ENCODE measurements around the gene KIF26A. TPM values are rescaled to one million over a fixed set of nuclear protein-coding genes. Genes with fewer than 3 reads are reported as not detected.
"Not testable (repeated sequence)": the region's sequence is repeated elsewhere in the genome, so short reads cannot be mapped to it uniquely, and the experiment has no call there.

The KIF26A gene
- total and polyA plus RNA-seq, 2 donors (not counting 1 experiment from before 2014, with no cell fraction given): 0.15 TPM; not detected in 1

- H3K4me2 ChIP-seq (replicated peaks; ENCODE audit: low read depth, low read length, poor library complexity, severe bottlenecking); H3K4me3 ChIP-seq (ENCODE audit: control extremely low read depth in 1 of 5, extremely low read depth in 1 of 5, insufficient read depth in 1 of 5, low read depth in 2 of 5, low read length in 4 of 5); POLR2A ChIA-PET; H3K27me3 ChIP-seq (replicated peaks in 1 of 4; ENCODE audit: control extremely low read depth in 1 of 4, control insufficient read depth in 3 of 4, insufficient read depth in 4 of 4, low read length in 3 of 4); H3K79me2 ChIP-seq (ENCODE audit: control insufficient read depth, insufficient read depth, low read length); H3K27ac Mint-ChIP-seq; H3K4me1 Mint-ChIP-seq; CTCF ChIA-PET; ATAC-seq (ENCODE audit: low read depth); H3K4me1 ChIP-seq (ENCODE audit: control insufficient read depth in 2 of 2, insufficient read depth in 2 of 2, low read length in 2 of 2); H3K27ac ChIP-seq (ENCODE audit: low read length in 2 of 2); intact Hi-C loops (cut with micrococcal nuclease); H2AFZ ChIP-seq (ENCODE audit: insufficient read depth, low read depth, low read length, poor library complexity, severe bottlenecking); H3K9me3 Mint-ChIP-seq (ENCODE audit: insufficient read depth); H3K27me3 Mint-ChIP-seq; H3K9ac ChIP-seq (ENCODE audit: low read length); H3K4me3 Mint-ChIP-seq; H3K9me3 ChIP-seq (ENCODE audit: control extremely low read depth in 1 of 3, control insufficient read depth in 2 of 3, insufficient read depth in 1 of 3, low read length in 2 of 3); H4K20me1 ChIP-seq (ENCODE audit: control insufficient read depth, insufficient read depth, low read length, poor library complexity, severe bottlenecking); DNase-seq; H3K36me3 ChIP-seq (replicated peaks in 1 of 2; ENCODE audit: control extremely low read depth in 1 of 2, control insufficient read depth in 1 of 2, extremely low read depth in 1 of 2, insufficient read depth in 2 of 2, low read length in 1 of 2): not testable (repeated sequence)
- WGBS (ENCODE audit: insufficient coverage): 82% methylated on average over 13 of the region's 15 CpGs
Measured at GRCh38 chr14:104209071-104209470, 70.7 kb downstream of the KIF26A start.

- Mint-ChIP-seq H3K27ac (no peak overlapping the region), H3K4me3 (no peak overlapping the region), H3K4me1 (no peaks in the 10 kb centered on the region), H3K27me3 (peaks cover 10% of the 10 kb centered on the region), H3K9me3 (ENCODE audit: insufficient read depth) (no peaks in the 10 kb centered on the region)
- Histone ChIP-seq H3K9me3 (ENCODE audit: control extremely low read depth in 1 of 3, control insufficient read depth in 2 of 3, insufficient read depth in 1 of 3, low read length in 2 of 3) (peaks cover 0 to 9% (median 0%) of the 10 kb centered on the region in 3 donors), H3K27ac (ENCODE audit: low read length in 2 of 2) (no peak overlapping the region), H4K20me1 (ENCODE audit: control insufficient read depth, insufficient read depth, low read length, poor library complexity, severe bottlenecking) (no peaks in the 10 kb centered on the region), H3K4me3 (ENCODE audit: control extremely low read depth in 1 of 5, extremely low read depth in 1 of 5, insufficient read depth in 1 of 5, low read depth in 2 of 5, low read length in 4 of 5) (no peak overlapping the region), H3K79me2 (ENCODE audit: control insufficient read depth, insufficient read depth, low read length) (no peaks in the 10 kb centered on the region), H3K36me3 (replicated peaks in 1 of 2; ENCODE audit: control extremely low read depth in 1 of 2, control insufficient read depth in 1 of 2, extremely low read depth in 1 of 2, insufficient read depth in 2 of 2, low read length in 1 of 2) (no peaks in the 10 kb centered on the region), H3K27me3 (replicated peaks in 1 of 4; ENCODE audit: control extremely low read depth in 1 of 4, control insufficient read depth in 3 of 4, insufficient read depth in 4 of 4, low read length in 3 of 4) (peaks cover 0 to 2% (median 0%) of the 10 kb centered on the region in 4 experiments), H2AFZ (ENCODE audit: insufficient read depth, low read depth, low read length, poor library complexity, severe bottlenecking) (no peak overlapping the region), H3K9ac (ENCODE audit: low read length) (no peak overlapping the region), H3K4me1 (ENCODE audit: control insufficient read depth in 2 of 2, insufficient read depth in 2 of 2, low read length in 2 of 2) (no peaks in the 10 kb centered on the region), H3K4me2 (replicated peaks; ENCODE audit: low read depth, low read length, poor library complexity, severe bottlenecking) (no peak overlapping the region)
- no peak for ATAC-seq (ENCODE audit: low read depth)
- DNase-seq: no peak
- POLR2A ChIA-PET: no interaction called here
- TF ChIP-seq EZH2 (IDR thresholded peaks at IDR 0.05; ENCODE audit: borderline replicate concordance, insufficient read depth, low read depth, low read length, poor library complexity, severe bottlenecking) (no peak), CTCF (IDR thresholded peaks at IDR 0.05) (no peak)
- intact Hi-C loops (cut with micrococcal nuclease): no loop called here
- CTCF ChIA-PET: no interaction called here
- 76% methylated on average over 15 of the region's 21 CpGs for WGBS (ENCODE audit: insufficient coverage)
Measured at GRCh38 chr14:104209985-104210816, 71.8 kb downstream of the KIF26A start.
